MCF 10A (cell line): Measurements from ENCODE around the gene DUSP6. TPM values are rescaled to one million over a fixed set of nuclear protein-coding genes. Genes with fewer than 3 reads are reported as not detected.

ENCODE experiments used
- BruUV-seq: library from RNA; stranded (reverse); fragments of 400-500 nt; replicated peaks from 2 replicates; lab custom pipeline; 2021; lab: Mats Ljungman, UMichigan
- CTCF ChIA-PET: fragments of 300-600 bp; sonication (Branson Sonifier 250); formaldehyde crosslinking; extraction: SDS; loops from one replicate; lab custom pipeline; 2021; ENCODE audit warnings: antibody characterized with exemption, inconsistent platforms; lab: Yijun Ruan, JAX
- POLR2A ChIA-PET: fragments of 300-600, 350-650 bp; sonication (Branson Sonifier 250); formaldehyde crosslinking; extraction: SDS; loops from one replicate; lab custom pipeline; 2020; ENCODE audit warnings: antibody characterized with exemption, inconsistent platforms; lab: Yijun Ruan, JAX
- DNase-seq: peaks from one replicate; pipeline ENCODE4 v3.0.0-alpha.2; 2018; ENCODE audit not compliant: unreplicated experiment
- H3K27ac Mint-ChIP-seq: one replicate; pipeline ENCODE4 v1.8.0; 2022; ENCODE audit warnings: mild to moderate bottlenecking, low read depth, mixed read lengths; ENCODE audit not compliant: unreplicated experiment
- H3K27me3 Mint-ChIP-seq: one replicate; pipeline ENCODE4 v1.8.0; 2022; ENCODE audit warnings: mixed read lengths; ENCODE audit not compliant: insufficient read depth, unreplicated experiment
- H3K36me3 Mint-ChIP-seq: one replicate; pipeline ENCODE4 v1.8.0; 2022; ENCODE audit warnings: mild to moderate bottlenecking, moderate library complexity, mixed read lengths; ENCODE audit not compliant: insufficient read depth, unreplicated experiment
- H3K4me1 Mint-ChIP-seq: one replicate; pipeline ENCODE4 v1.8.0; 2022; ENCODE audit warnings: mixed read lengths; ENCODE audit not compliant: insufficient read depth, unreplicated experiment
- H3K4me3 Mint-ChIP-seq: one replicate; pipeline ENCODE4 v1.8.0; 2022; ENCODE audit warnings: mild to moderate bottlenecking, moderate library complexity, mixed read lengths; ENCODE audit not compliant: unreplicated experiment
- H3K9me3 Mint-ChIP-seq: one replicate; pipeline ENCODE4 v1.8.0; 2022; ENCODE audit warnings: mixed read lengths; ENCODE audit not compliant: unreplicated experiment
- intact Hi-C: fragments of 100-400 bp; cut with micrococcal nuclease; formaldehyde crosslinking; loops from 2 replicates; pipeline ENCODE4 v1.14.1; 2022
- total RNA-seq: library from RNA; stranded (reverse); gene quantifications from 2 replicates; pipeline ENCODE4 v1.2.3, GENCODE V29; 2022
- TF ChIP-seq, protein P1 (sequence below): fragments of 200-600 bp; IDR thresholded peaks from one replicate; pipeline ENCODE4 v1.8.0; 2022; ENCODE audit warnings: antibody characterized with exemption, mild to moderate bottlenecking; ENCODE audit not compliant: unreplicated experiment

DUSP6 gene
- total RNA-seq, 1 experiment from 2014 or later: 149 TPM

DNA sequence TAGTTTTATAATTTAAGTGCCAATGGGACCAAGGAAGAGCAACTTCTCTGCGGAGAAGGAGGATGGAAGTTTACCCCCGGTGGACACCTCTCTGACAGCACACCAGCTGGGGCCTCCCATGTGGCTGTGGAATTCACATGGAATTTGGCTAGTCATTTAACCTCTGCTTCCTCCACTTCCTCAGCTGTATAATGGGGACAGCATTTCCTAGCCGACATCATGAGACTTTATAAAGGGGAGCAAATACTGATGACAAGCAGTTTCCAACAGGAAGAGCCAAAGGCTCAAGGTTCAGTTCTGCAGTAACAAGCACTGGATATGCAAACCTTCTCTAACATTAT lies 7.5 kb downstream of the DUSP6 start:
- no TSS peak for BruUV-seq
- peaks cover 40% of the 10 kb centered on the region for H3K4me1 Mint-ChIP-seq
- DNase-seq: no peak
- no peak overlapping the region for H3K27ac Mint-ChIP-seq
- no peak overlapping the region for H3K4me3 Mint-ChIP-seq
- TF ChIP-seq, protein P1, sequence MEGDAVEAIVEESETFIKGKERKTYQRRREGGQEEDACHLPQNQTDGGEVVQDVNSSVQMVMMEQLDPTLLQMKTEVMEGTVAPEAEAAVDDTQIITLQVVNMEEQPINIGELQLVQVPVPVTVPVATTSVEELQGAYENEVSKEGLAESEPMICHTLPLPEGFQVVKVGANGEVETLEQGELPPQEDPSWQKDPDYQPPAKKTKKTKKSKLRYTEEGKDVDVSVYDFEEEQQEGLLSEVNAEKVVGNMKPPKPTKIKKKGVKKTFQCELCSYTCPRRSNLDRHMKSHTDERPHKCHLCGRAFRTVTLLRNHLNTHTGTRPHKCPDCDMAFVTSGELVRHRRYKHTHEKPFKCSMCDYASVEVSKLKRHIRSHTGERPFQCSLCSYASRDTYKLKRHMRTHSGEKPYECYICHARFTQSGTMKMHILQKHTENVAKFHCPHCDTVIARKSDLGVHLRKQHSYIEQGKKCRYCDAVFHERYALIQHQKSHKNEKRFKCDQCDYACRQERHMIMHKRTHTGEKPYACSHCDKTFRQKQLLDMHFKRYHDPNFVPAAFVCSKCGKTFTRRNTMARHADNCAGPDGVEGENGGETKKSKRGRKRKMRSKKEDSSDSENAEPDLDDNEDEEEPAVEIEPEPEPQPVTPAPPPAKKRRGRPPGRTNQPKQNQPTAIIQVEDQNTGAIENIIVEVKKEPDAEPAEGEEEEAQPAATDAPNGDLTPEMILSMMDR: no peak
- no peaks in the 10 kb centered on the region for H3K9me3 Mint-ChIP-seq
- no peaks in the 10 kb centered on the region for H3K27me3 Mint-ChIP-seq
- peaks cover 44% of the 10 kb centered on the region for H3K36me3 Mint-ChIP-seq
- intact Hi-C loops: no loop called here
- CTCF ChIA-PET: interaction anchor here (0.9 to 1.2 kb wide), 3 partner anchors 12 to 293 kb away, joined by 3 to 4 read pairs (median 3); no protein-coding TSS in a partner anchor
- POLR2A ChIA-PET: interaction anchor here (2.1 kb wide), 1 partner anchor 14 kb away, joined by 7 read pairs; no protein-coding TSS in a partner anchor

DNA sequence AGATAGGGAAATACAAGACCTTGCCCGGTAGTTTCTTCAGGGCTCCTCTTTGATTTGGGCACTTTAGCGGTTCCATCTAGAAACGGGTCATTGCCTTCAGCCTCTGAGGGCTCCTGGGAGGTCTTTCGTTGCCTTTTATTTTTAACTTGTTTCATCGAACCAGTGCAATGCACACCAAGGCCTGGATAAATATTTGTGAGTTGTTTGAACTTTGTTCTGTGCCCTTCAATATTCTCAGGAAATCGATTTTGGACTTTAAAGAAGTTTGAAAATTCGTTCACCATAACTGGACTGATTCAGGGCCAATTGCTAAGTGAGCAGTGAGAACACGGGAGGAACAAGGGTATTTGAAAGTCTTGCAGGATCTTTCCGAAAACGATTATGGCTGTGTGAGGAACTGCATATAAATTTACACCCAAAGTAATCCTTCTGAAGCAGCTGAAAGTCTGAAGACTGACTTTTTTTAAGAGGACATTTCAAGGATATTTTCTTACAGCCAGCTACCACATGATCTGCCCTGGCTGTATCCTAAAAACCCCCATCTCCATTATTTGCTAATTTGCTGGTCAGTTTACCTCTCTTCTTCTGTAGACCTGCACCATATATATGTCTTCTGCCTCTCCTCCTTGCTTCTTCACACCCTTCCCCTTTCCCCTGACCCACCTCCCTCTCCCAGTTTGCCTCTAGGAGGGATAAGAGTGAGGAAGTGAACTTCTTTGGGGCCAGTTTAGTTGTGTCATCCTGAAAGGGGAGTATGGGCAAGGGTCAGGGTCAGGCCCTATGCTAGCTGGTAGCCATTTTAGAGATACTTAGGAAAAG lies 8.0 kb downstream of the DUSP6 start:
- ChIA-PET CTCF (interaction anchor here (0.6 to 1.2 kb wide), 3 partner anchors 12 to 293 kb away, joined by 3 to 4 read pairs (median 3); no protein-coding TSS in a partner anchor), POLR2A (interaction anchor here (0.5 kb wide), 1 partner anchor 48 kb away, joined by 3 read pairs; no protein-coding TSS in a partner anchor)
- no TSS peak for BruUV-seq
- TF ChIP-seq, protein P1: no peak
- peak overlapping the region; percentile 40 for H3K27ac Mint-ChIP-seq
- intact Hi-C loops: no loop called here
- H3K36me3 Mint-ChIP-seq: peaks cover 38% of the 10 kb centered on the region
- DNase-seq: no peak
- no peaks in the 10 kb centered on the region for H3K27me3 Mint-ChIP-seq
- H3K4me3 Mint-ChIP-seq: no peak overlapping the region
- H3K4me1 Mint-ChIP-seq: peaks cover 36% of the 10 kb centered on the region
- H3K9me3 Mint-ChIP-seq: no peaks in the 10 kb centered on the region

DNA sequence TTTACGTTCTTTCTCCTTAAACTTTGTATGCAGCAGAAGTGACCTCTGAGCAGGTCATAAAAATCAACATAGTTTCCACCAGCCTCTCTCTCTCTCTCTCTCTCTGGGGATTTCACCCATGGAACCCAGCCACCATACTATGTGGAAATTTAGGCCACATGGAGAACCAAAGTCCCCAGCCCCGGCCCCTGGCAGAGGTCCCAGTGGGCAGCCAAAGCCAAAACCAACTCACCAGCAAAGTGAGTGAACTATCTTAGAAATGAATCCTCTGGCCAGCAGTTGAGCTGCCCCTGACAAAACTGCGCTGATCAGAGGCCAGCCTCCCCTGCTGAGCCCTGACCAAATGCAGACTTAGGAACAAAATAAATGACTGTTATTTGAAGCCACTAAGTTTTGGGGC lies 9.2 kb downstream of the DUSP6 start:
- Mint-ChIP-seq H3K36me3 (peaks cover 27% of the 10 kb centered on the region), H3K9me3 (no peaks in the 10 kb centered on the region), H3K27ac (peak overlapping the region; percentile 40), H3K27me3 (no peaks in the 10 kb centered on the region), H3K4me1 (peaks cover 25% of the 10 kb centered on the region), H3K4me3 (no peak overlapping the region)
- intact Hi-C loops: no loop called here
- POLR2A ChIA-PET: no interaction called here
- CTCF ChIA-PET: no interaction called here
- TF ChIP-seq, protein P1: no peak
- DNase-seq: no peak
- BruUV-seq: no TSS peak

DNA sequence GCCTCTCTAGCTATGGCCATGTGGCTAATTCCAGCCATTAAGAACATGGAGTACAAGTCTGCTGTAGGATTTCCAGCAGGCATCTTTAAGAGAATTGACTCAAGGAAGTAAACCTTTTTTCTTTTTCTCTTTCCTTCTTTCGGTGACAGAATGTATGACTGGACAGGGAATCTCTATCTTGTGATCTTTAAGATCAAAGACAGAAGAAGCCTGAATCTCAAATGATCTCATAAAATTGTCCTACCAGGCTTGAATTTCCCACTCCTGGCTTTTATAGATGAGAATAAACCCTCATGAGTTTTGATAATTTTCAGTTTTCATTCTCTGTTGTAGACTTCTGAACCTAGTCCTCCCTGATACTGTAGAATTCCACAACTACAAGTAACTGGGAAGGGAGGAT lies 11.4 kb downstream of the DUSP6 start:
- ChIA-PET POLR2A (interaction anchor here (0.6 kb wide), 1 partner anchor 119 kb away, joined by 3 read pairs; no protein-coding TSS in a partner anchor), CTCF (no interaction called here)
- intact Hi-C loops: no loop called here
- peaks cover 13% of the 10 kb centered on the region for H3K36me3 Mint-ChIP-seq
- H3K4me1 Mint-ChIP-seq: peaks cover 5% of the 10 kb centered on the region
- H3K9me3 Mint-ChIP-seq: no peaks in the 10 kb centered on the region
- no peak for DNase-seq
- no peak overlapping the region for H3K4me3 Mint-ChIP-seq
- peak overlapping the region; percentile 3 for H3K27ac Mint-ChIP-seq
- no peaks in the 10 kb centered on the region for H3K27me3 Mint-ChIP-seq
- BruUV-seq: no TSS peak
- TF ChIP-seq, protein P1: no peak
